ENCODE data around the gene MRPL19. TPM values are rescaled to one million over a fixed set of nuclear protein-coding genes. Genes with fewer than 3 reads are reported as not detected.

The MRPL19 gene
- total RNA-seq, 1 experiment from 2014 or later: 50.2 TPM

GRCh38 chr2:75643980-75644379 is 2.6 kb upstream of the MRPL19 start:
- TF ChIP-seq SIN3A (IDR thresholded peaks at IDR 0.05; ENCODE audit: borderline replicate concordance, insufficient read depth, low read depth, low read length) (no peak), CTCF (IDR thresholded peaks at IDR 0.05) (no peak), POLR2AphosphoS5 (IDR thresholded peaks at IDR 0.05; ENCODE audit: low read depth, low read length) (no peak), REST (IDR thresholded peaks at IDR 0.05; ENCODE audit: insufficient read depth in 1 of 2, low read depth in 2 of 2, low read length in 1 of 2) (no peak), TCF7L2 (IDR thresholded peaks at IDR 0.05; ENCODE audit: low read depth, low read length) (no peak)
- peaks cover 3% of the 10 kb centered on the region; the same call in 1 of the 2 replicates for H3K27me3 ChIP-seq (ENCODE audit: control insufficient read depth, insufficient read depth, low read length)
- no peak overlapping the region for H3K27ac ChIP-seq (ENCODE audit: low read length)
- in situ Hi-C loops (cut with HindIII; ENCODE audit: low pct_unique_long_range_greater_than_20kb, low sequenced_read_pairs) (no loop called here), intact Hi-C loops (cut with micrococcal nuclease; ENCODE audit: unreplicated experiment) (no loop called here)
- POLR2A ChIA-PET: no interaction called here
- DNase-seq (ENCODE audit: low read depth, low spot score) (no peak), ATAC-seq (no peak)
- CTCF ChIA-PET: no interaction called here
- H3K36me3 ChIP-seq (ENCODE audit: control insufficient read depth, insufficient read depth, low read length): peaks cover 5% of the 10 kb centered on the region; the same call in 1 of the 2 replicates
- peaks cover 9% of the 10 kb centered on the region for H3K4me1 ChIP-seq (ENCODE audit: control insufficient read depth, insufficient read depth, low read length)
- no peaks in the 10 kb centered on the region for H3K9me3 ChIP-seq (ENCODE audit: control insufficient read depth, insufficient read depth, low read depth, low read length)
- no TSS peak for BruUV-seq (replicated peaks)
- no peak overlapping the region for H3K4me3 ChIP-seq (ENCODE audit: low read depth in 2 of 2, low read length in 2 of 2)

- Histone ChIP-seq H3K27ac (ENCODE audit: low read length) (peak overlapping the region; percentile 94; the same call in 1 of the 2 replicates), H3K9me3 (ENCODE audit: control insufficient read depth, insufficient read depth, low read depth, low read length) (no peaks in the 10 kb centered on the region), H3K4me1 (ENCODE audit: control insufficient read depth, insufficient read depth, low read length) (peaks cover 9% of the 10 kb centered on the region), H3K27me3 (ENCODE audit: control insufficient read depth, insufficient read depth, low read length) (no peaks in the 10 kb centered on the region), H3K4me3 (ENCODE audit: low read depth in 2 of 2, low read length in 2 of 2) (no peak overlapping the region), H3K36me3 (ENCODE audit: control insufficient read depth, insufficient read depth, low read length) (peaks cover 13% of the 10 kb centered on the region; the same call in 1 of the 2 replicates)
- TF ChIP-seq SIN3A (IDR thresholded peaks at IDR 0.05; ENCODE audit: borderline replicate concordance, insufficient read depth, low read depth, low read length): no peak
- in situ Hi-C loops (cut with HindIII; ENCODE audit: low pct_unique_long_range_greater_than_20kb, low sequenced_read_pairs): no loop called here
- no TSS peak for BruUV-seq (replicated peaks)
- intact Hi-C loops (cut with micrococcal nuclease; ENCODE audit: unreplicated experiment): no loop called here
- ATAC-seq: no peak
- DNase-seq (ENCODE audit: low read depth, low spot score): no peak
- ChIA-PET CTCF (no interaction called here), POLR2A (no interaction called here)
Measured at GRCh38 chr2:75645643-75646042, 940 bp upstream of the MRPL19 start.

GRCh38 chr2:75646090-75646582 is 447 bp upstream of the MRPL19 start:
- DNase-seq (ENCODE audit: low read depth, low spot score) (no peak), ATAC-seq (peak; percentile 16; the same call in 1 of the 2 replicates)
- Histone ChIP-seq H3K36me3 (ENCODE audit: control insufficient read depth, insufficient read depth, low read length) (peaks cover 13% of the 10 kb centered on the region; the same call in 1 of the 2 replicates), H3K4me1 (ENCODE audit: control insufficient read depth, insufficient read depth, low read length) (peaks cover 9% of the 10 kb centered on the region), H3K27ac (ENCODE audit: low read length) (peak overlapping the region; percentile 94), H3K4me3 (ENCODE audit: low read depth in 2 of 2, low read length in 2 of 2) (peak overlapping the region; percentile 77 to 85), H3K9me3 (ENCODE audit: control insufficient read depth, insufficient read depth, low read depth, low read length) (no peaks in the 10 kb centered on the region), H3K27me3 (ENCODE audit: control insufficient read depth, insufficient read depth, low read length) (no peaks in the 10 kb centered on the region)
- ChIA-PET CTCF (no interaction called here), POLR2A (no interaction called here)
- no peak for TF ChIP-seq POLR2AphosphoS5 (IDR thresholded peaks at IDR 0.05; ENCODE audit: low read depth, low read length)
- TF ChIP-seq CTCF (IDR thresholded peaks at IDR 0.05): no peak
- no peak for TF ChIP-seq TCF7L2 (IDR thresholded peaks at IDR 0.05; ENCODE audit: low read depth, low read length)
- in situ Hi-C loops (cut with HindIII; ENCODE audit: low pct_unique_long_range_greater_than_20kb, low sequenced_read_pairs) (no loop called here), intact Hi-C loops (cut with micrococcal nuclease; ENCODE audit: unreplicated experiment) (no loop called here)
- no TSS peak for BruUV-seq (replicated peaks)
